Skin of body (tissue), 3 donors: ENCODE results near the gene IL23R. TPM values are rescaled to one million over a fixed set of nuclear protein-coding genes. Genes with fewer than 3 reads are reported as not detected.

Source experiments
- DNase-seq: peaks from one replicate; lab custom pipeline; 2025; lab: John Stamatoyannopoulos, UW
- small RNA-seq: library from RNA; depleted of rRNA; stranded (forward); fragments of <200 nt; gene quantifications from one replicate; pipeline ENCODE3, GENCODE V24; 2014; ENCODE audit warnings: low replicate concordance
- total RNA-seq: library from RNA; depleted of rRNA; stranded (reverse); fragments of >200 nt; gene quantifications from one replicate; pipeline ENCODE4 v1.2.3, GENCODE V29; 2014

The IL23R gene
- total RNA-seq, 1 donor from 2014 or later, result not detected

DNA sequence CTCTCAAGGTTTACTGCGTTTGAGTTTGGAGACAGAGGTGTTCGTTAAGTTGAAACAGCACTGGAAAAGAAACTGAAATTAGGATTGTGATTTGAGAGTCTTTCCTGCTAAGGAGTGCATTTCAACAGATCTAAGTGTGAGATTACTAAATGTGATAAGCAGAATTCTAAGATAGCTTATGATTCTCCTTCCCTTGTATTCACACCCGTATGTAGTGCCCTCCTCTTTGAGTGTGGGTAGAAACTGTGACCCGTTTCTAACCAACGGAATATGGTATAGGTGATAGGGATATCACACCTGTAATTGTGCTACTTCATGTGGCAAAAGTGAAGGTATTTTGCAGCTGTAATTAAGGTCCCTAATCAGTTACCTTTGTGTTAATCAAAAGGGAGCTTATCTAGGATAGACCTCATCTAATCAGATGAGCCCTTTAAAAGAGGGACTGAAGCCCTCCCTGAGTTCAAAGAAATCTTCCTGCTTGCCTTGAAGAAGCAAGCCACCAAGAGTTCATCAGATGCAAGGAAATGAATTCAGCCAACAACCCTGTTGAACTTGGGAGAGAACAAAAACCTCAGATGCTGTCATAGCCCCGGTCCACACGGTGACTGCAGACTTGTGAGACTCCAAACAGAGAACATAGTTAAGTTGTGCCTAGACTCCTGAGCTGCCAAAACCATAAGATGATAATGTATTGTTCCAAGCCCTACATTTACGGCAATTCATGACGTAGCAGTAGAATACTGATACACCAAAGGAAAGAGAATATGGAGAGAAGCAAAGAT lies 128.8 kb downstream of the IL23R start:
- no peak for DNase-seq

DNA sequence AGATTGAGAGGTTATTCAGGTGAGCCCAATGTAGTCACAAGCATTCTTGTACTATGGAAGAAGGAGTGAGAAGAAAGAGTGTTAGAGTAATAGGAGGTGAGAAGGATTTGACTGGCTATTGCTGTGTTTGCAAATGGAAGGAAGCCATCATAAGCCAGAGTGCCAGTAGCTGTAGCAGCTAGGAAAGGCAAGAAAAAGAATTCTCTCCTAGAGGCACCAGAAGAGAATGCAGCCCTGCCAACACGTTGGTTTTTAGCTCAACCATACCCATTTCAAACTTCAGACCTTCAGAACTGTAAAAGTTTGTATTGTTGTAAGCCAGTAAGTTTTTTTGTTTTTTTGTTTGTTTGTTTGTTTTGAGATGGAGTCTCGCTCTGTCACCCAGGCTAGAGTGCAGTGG lies 132.5 kb downstream of the IL23R start:
- DNase-seq, result no peak

DNA sequence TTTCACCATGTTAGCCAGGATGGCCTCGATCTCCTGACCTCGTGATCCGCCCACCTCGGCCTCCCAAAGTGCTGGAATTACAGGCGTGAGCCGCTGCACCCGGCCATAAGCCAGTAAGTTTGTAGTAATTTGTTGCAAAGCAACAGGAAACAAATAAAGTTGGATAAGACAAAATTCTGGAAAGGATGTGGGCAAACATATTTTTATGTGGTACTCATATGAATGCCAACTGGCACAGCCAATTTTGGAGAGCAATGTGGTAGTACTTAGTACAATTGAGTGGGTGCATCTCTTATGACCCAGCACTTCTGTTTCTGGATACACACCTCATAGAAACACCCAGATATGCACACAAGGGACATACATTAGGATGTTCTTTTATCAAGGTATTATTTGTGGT lies 133.0 kb downstream of the IL23R start:
- DNase-seq, result no peak

DNA sequence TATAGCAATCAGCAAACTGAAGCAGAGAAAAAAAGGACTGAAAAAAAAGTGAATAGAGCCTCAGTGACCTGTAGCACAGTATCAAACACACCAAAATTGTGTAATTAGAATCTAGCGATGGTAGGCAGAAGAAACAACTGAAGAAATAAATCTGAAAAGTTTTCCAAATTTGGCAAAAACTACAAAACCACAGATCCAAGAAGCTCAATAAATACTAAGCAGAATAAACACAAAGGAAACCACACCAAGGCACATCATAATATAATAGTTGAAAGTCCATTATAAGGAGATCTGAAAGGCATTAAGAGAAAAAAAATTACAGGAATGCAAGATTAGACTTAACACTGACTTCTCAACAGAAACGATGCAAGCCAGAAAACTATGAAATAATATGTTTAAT lies 134.3 kb downstream of the IL23R start:
- DNase-seq, result no peak

DNA sequence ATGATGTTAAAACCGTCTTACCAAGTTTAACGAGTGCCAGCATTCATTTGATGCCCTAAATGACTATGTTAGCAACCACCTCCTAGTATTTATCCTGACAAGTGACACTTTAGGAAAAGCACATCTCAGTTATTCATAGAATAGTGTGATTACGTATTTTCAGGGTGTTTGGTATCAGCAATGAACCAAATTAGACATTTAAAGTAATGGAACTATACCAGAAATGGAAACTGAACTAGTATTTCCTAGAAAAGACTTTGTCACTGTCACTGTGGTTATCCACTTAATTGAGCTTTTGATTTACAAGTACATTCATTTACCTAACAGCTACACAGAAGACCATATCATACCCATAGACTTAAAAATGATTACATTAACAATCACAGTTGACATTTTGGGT lies 137.8 kb downstream of the IL23R start:
- no peak for DNase-seq

DNA sequence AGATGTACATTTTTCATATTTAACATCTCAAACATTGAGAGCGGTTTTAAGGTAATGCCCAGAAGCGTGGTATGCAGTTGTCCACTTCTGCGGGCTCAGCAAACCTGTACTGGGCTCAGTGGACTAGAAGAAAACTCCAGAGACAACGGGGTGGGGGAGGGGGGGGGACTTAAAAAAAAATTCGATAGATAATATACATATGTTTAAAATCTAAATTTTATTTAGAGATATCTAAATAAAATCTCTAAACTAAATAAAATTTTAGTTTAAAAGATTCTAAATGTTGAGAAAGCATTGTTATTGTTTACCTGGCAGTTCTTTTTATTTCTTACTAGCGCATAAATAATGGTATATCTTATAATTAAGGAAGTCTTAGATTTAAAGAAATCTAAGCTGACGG lies 140.3 kb downstream of the IL23R start:
- no peak for DNase-seq

DNA sequence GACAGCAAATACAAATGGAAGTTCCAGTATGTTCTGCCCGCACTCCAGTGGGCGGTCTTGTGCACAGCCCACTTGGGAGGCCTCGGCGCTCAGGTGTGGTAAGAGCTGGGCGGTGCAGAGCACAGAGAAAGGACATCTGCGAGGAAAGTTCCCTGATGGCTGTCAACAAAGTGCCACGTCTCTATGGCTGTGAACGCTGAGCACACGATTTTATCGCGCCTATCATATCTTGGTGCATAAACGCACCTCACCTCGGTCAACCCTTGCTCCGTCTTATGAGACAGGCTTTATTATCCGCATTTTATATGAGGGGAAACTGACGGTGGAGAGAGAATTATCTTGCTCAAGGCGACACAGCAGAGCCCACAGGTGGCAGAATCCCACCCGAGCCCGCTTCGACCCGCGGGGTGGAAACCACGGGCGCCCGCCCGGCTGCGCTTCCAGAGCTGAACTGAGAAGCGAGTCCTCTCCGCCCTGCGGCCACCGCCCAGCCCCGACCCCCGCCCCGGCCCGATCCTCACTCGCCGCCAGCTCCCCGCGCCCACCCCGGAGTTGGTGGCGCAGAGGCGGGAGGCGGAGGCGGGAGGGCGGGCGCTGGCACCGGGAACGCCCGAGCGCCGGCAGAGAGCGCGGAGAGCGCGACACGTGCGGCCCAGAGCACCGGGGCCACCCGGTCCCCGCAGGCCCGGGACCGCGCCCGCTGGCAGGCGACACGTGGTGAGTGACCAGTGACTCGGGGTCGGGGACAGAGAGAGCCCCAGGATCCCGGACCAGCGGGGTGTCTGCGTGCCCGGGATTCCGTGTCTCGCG lies 141.2 kb downstream of the IL23R start, which contains the start of gene IL12RB2:
Gene IL12RB2 (plus strand): TSS at position 623 of the 810 bp plus-strand sequence. CDS start 12,496 bp downstream, outside the sequence.
- no peak for DNase-seq

DNA sequence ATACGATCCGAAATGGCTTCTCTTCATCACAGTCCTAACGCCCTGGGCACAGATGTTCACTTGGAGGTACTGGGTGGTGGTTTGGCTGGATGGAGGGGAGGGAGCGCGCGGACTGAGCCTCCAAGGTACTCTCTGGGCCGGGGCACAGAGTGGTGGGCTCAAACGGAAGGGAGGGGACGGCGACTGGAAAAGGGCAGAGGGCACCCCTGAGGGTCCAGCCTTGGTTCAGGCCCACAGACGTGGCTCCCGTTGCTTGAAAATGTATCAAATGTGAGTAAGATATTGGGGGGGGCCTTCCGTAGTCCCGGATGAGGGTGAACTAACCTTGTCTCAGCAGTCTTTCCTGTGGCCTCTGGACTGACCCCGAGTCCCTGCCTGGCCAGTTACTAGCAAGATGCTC lies 141.9 kb downstream of the IL23R start:
- DNase-seq, result no peak

Small RNA genes within 50 kb of the gene (small RNA-seq; reads per million reads assigned to genes)
- gene RNU4ATAC4P (0.14 reads per million), gene RNU6-586P (not detected)

Other genes starting within 250 kb of the IL23R start
- 16.2 TPM for gene DNAI4, start 241.6 kb upstream of the IL23R start, total RNA-seq
- 29.1 TPM for gene MIER1, start 241.5 kb upstream of the IL23R start, total RNA-seq
- gene SLC35D1, start 112.3 kb upstream of the IL23R start, total RNA-seq, result 10.5 TPM
- gene C1orf141, start 31.5 kb upstream of the IL23R start, total RNA-seq, result not detected
- gene IL12RB2, start 141.4 kb downstream of the IL23R start, total RNA-seq, result 2.2 TPM